Measurements from ENCODE around the gene ALG12. TPM values are rescaled to one million over a fixed set of nuclear protein-coding genes. Genes with fewer than 3 reads are reported as not detected.

ALG12 gene
- total RNA-seq, 1 donor from 2014 or later = 30.0 TPM

DNA sequence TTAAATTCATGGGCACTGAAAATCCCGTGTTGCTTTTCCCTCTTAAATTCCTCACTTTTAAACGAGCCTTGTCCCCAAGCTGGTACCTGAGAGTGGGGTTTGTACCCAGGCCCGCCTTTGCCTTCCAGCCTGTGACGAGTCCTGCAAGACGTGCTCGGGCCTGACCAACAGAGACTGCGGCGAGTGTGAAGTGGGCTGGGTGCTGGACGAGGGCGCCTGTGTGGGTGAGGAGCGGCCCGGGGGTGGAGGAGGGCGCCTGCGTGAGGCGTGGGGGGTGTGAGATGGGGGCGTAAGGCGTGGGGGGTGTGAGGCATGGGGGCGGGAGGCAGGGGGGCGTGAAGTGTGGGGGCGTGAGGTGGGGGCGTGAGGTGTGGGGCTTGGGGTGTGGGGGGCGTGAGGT lies 4.2 kb upstream of the ALG12 start:
- peaks cover 12% of the 10 kb centered on the region for H3K4me1 Mint-ChIP-seq (ENCODE audit: unreplicated experiment)
- H3K27me3 Mint-ChIP-seq = no peaks in the 10 kb centered on the region
- TF ChIP-seq, protein P1, sequence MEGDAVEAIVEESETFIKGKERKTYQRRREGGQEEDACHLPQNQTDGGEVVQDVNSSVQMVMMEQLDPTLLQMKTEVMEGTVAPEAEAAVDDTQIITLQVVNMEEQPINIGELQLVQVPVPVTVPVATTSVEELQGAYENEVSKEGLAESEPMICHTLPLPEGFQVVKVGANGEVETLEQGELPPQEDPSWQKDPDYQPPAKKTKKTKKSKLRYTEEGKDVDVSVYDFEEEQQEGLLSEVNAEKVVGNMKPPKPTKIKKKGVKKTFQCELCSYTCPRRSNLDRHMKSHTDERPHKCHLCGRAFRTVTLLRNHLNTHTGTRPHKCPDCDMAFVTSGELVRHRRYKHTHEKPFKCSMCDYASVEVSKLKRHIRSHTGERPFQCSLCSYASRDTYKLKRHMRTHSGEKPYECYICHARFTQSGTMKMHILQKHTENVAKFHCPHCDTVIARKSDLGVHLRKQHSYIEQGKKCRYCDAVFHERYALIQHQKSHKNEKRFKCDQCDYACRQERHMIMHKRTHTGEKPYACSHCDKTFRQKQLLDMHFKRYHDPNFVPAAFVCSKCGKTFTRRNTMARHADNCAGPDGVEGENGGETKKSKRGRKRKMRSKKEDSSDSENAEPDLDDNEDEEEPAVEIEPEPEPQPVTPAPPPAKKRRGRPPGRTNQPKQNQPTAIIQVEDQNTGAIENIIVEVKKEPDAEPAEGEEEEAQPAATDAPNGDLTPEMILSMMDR (conservative IDR thresholded peaks at IDR 0.05) = no peak
- DNase-seq (ENCODE audit: extremely low spot score, unreplicated experiment) = no peak
- H3K27ac Mint-ChIP-seq = no peak overlapping the region
- peak overlapping the region; percentile 41 for H3K4me3 Mint-ChIP-seq
- no peaks in the 10 kb centered on the region for H3K36me3 Mint-ChIP-seq
- no peaks in the 10 kb centered on the region for H3K9me3 Mint-ChIP-seq

DNA sequence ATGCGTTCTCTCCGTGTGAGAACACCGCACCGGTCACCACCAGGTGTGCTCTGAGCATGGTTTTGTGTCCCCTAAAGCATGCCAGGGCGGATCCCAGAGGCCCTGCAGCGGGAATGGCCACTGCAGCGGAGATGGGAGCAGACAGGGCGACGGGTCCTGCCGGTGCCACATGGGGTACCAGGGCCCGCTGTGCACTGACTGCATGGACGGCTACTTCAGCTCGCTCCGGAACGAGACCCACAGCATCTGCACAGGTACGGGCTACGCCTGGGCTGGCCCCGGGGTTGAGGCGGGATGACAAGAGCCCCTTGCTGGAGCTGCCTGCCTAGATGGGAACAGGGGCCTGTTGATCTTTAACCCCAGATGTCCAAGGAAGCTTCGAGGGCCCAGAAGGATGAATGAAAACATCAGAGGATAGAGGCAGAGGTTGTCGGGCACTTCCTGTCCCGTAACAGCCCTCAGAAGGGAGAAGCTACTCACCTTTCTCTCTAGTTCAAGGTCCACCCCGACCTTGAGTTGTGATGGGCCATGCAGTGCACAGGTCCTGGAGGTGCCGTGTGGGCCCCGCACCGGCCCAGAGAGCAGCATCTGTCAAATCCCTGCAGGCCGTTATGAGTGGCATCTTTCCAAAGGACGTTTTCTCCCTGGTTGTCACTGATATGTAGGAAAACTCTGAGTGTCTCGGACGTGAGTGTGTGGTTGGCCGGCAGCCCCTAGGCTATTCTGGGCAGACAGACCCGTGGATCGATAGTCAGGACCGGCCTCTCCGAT lies 3.5 kb upstream of the ALG12 start:
- H3K9me3 Mint-ChIP-seq = no peaks in the 10 kb centered on the region
- H3K27ac Mint-ChIP-seq = no peak overlapping the region
- no peak for DNase-seq (ENCODE audit: extremely low spot score, unreplicated experiment)
- peaks cover 7% of the 10 kb centered on the region for H3K4me1 Mint-ChIP-seq (ENCODE audit: unreplicated experiment)
- TF ChIP-seq, protein P1 (conservative IDR thresholded peaks at IDR 0.05) = no peak
- no peaks in the 10 kb centered on the region for H3K36me3 Mint-ChIP-seq
- no peaks in the 10 kb centered on the region for H3K27me3 Mint-ChIP-seq
- H3K4me3 Mint-ChIP-seq = no peak overlapping the region

DNA sequence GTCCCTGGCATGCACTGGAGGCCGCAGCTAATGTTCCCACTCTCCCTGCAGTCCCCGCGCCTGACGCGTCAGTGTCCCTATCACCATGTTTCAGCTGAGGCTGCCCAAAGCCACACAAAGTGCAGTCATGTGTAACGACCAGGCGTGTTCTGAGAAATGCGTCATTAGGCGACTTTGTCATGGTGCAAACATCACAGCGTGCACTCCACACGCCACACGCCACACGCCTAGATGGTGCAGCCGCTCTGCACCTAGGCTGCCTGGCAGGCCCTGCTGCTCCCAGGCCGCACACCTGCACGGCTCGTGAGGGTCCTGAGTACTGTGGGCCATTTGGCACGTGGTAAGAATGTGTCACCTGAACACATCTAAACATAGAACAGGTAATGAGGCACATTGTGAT lies 2.6 kb upstream of the ALG12 start:
- Mint-ChIP-seq H3K9me3 (no peaks in the 10 kb centered on the region), H3K4me1 (ENCODE audit: unreplicated experiment) (peaks cover 3% of the 10 kb centered on the region), H3K36me3 (no peaks in the 10 kb centered on the region), H3K27me3 (no peaks in the 10 kb centered on the region), H3K4me3 (peak overlapping the region; percentile 47), H3K27ac (peak overlapping the region; percentile 29)
- no peak for DNase-seq (ENCODE audit: extremely low spot score, unreplicated experiment)
- TF ChIP-seq, protein P1 (conservative IDR thresholded peaks at IDR 0.05) = no peak

DNA sequence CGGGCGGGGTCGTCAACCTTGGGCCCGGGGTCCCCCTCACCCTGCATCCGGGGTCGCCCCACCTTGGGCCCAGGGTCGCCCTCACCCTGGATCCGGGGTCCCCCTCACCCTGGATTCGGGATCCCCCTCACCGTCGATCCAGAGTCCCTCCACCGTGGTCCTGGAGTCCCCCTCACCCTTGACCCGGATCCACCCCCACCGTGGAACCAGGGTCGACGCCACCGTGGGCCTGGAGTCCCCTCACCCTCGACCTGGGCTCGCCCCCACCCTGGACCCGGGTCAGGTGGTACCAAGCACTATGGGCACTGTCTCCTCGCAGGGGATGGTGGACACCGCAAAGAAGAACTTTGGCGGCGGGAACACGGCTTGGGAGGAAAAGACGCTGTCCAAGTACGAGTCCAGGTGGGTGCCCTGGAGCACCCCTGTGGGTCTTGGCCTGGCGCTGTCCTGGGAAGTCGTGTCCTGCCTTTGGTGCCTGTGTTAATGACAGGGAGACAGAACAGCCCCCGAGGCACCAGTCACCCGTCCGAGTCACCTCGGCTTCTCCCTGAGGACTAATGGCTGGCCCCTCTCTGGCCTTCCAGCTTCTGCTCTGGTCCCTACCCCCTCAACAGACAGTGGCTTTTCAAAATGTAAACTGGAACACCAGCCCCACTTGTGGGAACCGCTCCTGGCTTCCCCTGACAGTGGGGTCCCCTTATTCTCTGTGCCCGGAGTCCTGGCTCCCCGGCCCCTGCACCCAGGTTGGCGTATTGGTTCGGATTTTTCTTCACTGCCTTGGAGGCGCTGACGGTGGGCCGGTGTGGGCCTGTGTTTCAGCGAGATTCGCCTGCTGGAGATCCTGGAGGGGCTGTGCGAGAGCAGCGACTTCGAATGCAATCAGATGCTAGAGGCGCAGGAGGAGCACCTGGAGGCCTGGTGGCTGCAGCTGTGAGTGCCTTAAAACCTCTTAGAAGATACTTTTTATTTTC lies 958 bp upstream of the ALG12 start:
- Mint-ChIP-seq H3K27ac (peak overlapping the region; percentile 53), H3K4me1 (ENCODE audit: unreplicated experiment) (peaks cover 3% of the 10 kb centered on the region), H3K27me3 (no peaks in the 10 kb centered on the region), H3K36me3 (no peaks in the 10 kb centered on the region), H3K9me3 (no peaks in the 10 kb centered on the region), H3K4me3 (peak overlapping the region; percentile 84)
- DNase-seq (ENCODE audit: extremely low spot score, unreplicated experiment) = peak; percentile 69
- TF ChIP-seq, protein P1 (conservative IDR thresholded peaks at IDR 0.05) = no peak

DNA sequence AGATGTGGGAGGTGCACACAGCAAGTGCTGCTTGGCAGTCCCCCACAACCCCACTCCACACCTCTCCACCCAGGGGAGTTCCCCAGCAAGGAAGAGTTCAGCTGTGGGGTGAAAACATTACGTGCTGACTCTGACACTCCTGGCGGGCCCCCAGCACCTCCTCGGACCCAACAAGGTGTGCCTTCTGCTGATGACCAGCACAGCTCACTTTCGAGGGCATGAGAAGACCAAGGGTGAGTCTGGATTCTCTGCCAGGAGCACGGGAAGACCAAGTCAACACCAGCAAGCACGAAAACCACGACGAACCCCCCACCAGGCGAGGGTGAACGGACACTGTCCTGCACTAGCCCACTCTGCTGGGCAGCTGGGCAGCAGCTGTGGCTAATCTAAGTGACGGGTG lies 1.4 kb downstream of the ALG12 start:
- Mint-ChIP-seq H3K4me3 (peak overlapping the region; percentile 92), H3K27me3 (no peaks in the 10 kb centered on the region), H3K9me3 (no peaks in the 10 kb centered on the region), H3K4me1 (ENCODE audit: unreplicated experiment) (peaks cover 3% of the 10 kb centered on the region), H3K27ac (peak overlapping the region; percentile 91), H3K36me3 (no peaks in the 10 kb centered on the region)
- DNase-seq (ENCODE audit: extremely low spot score, unreplicated experiment) = no peak
- TF ChIP-seq, protein P1 (conservative IDR thresholded peaks at IDR 0.05) = no peak
